Measurements from ENCODE around the gene APRT.
"Not testable (repeated sequence)": the region's sequence is repeated elsewhere in the genome, so short reads cannot be mapped to it uniquely, and the experiment has no call there.

APRT gene

DNA sequence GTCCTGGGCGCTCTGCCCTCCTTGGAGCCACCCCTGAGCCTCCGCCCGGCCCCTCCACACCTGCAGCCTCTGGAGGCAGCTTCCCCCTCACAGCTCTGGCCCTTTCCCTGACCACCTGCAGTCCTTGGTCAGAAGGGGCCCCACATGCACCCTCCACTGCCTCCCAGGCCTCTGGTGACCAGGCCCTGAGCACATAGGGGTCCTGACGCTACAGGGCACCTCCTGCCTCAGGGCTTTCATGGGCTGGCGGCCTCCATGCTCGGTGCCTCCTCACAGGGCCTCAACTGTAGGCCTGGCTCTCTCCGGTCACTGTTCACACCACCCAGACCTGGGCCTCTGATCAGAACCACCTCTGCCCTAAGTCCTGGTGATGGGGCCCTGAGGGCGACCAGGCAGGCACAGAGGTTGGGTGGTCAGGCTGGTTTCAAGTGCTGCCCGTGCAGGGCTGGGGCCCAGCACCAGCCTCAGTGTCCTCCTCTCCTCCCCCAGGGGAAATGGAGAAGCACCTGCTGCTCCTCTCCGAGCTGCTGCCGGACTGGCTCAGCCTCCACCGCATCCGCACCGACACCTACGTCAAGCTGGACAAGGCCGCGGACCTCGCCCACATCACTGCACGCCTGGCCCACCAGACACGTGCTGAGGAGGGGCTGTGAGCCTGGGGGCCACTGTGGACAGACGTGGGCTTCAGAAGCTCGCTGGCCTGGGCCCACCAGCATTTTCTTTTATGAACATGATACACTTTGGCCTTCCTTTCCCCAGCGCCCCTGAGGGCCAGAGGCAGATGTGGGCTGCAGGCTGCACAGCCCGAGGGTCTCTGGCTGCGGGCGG is 3.9 kb downstream of the APRT start:
- no peak for DNase-seq (ENCODE audit: low read depth)

DNA sequence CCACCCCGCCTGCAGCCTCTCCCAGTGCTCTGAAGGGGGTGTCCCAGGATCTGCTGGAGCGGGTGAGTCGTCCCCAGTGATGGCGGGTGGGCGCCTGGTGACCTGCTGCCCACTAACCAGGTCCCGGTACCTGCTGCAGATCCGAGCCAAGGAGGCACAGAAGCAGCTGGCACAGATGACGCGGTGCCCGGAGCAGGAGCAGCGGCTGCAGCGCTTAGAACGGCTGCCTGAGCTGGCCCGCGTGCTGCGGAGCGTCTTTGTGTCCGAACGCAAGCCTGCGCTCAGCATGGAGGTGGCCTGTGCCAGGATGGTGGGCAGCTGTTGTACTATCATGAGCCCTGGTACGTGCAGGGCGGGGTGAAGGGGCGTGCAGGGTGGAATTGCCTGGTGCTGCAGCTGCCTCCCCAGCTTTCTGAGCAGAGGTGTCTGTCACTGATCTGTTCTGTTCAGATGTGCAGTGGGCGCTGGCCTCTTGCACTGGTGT is 4.5 kb downstream of the APRT start:
- no peak for DNase-seq (ENCODE audit: low read depth)

DNA sequence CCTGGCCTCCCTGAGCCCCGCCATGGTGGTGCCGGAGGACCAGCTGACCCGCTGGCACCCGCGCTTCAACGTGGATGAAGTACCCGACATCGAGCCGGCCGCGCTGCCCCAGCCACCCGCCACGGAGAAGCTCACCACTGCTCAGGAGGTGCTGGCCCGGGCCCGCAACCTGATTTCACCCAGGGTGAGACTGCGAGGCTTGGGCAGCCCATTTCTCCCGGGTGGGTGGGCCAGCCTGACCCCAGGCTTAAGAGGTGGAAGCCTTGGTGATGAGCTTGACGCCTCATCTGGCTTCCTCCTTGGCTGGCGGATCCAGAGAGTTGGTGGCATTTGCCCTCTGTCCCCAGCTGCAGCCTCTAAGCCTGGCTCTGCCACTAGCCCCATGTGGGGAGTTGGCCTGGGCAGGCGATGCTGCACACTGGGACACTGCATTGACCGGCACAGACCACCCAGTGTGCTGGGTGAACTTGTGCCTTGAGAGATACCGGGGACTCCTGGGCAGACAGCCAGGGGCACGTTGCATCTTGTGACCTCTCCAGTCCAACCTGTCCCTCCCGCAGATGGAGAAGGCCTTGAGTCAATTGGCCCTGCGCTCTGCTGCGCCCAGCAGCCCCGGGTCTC is 5.1 kb downstream of the APRT start:
- no peak for DNase-seq (ENCODE audit: low read depth)

DNA sequence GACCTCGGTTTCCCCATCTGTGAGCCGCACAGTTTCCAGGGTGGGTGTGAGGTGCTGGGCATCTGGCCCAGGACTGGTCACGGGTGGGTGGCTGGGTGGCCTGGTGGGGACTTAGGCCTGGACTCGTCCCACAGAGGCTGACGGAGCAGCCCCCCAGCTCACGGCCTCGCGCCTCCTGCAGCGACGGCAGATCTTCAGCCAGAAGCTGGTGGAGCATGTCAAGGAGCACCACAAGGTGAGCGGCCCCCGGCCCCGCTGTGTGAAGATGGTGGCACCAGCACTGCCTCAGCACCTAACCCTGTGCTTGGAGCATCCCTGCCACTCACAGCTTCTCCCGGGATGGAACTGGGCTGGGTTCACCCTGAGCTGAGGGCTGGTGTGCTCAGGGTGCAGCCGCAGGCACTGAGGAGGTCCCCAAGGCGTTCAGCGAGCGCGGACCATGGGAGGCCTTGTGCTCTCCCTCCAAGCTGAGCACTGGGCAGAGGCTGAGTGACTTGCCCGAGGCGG is 5.8 kb downstream of the APRT start:
- DNase-seq (ENCODE audit: low read depth), result no peak

DNA sequence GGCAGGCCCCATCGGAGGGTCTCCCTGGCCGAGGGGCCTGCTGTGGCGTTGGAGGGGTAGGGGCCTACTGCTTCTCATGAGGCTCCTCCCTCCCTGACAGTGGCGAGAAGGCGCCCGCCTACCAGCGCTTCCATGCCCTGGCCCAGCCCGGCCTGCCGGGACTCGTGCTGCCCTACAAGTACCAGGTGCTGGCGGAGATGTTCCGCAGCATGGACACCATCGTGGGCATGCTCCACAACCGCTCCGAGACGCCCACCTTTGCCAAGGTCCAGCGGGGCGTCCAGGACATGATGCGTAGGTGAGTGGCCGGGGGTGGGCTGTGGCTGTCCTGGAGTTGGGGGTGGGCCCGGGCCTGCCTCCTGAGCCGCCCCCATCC is 6.4 kb downstream of the APRT start:
- DNase-seq (ENCODE audit: low read depth), result no peak

DNA sequence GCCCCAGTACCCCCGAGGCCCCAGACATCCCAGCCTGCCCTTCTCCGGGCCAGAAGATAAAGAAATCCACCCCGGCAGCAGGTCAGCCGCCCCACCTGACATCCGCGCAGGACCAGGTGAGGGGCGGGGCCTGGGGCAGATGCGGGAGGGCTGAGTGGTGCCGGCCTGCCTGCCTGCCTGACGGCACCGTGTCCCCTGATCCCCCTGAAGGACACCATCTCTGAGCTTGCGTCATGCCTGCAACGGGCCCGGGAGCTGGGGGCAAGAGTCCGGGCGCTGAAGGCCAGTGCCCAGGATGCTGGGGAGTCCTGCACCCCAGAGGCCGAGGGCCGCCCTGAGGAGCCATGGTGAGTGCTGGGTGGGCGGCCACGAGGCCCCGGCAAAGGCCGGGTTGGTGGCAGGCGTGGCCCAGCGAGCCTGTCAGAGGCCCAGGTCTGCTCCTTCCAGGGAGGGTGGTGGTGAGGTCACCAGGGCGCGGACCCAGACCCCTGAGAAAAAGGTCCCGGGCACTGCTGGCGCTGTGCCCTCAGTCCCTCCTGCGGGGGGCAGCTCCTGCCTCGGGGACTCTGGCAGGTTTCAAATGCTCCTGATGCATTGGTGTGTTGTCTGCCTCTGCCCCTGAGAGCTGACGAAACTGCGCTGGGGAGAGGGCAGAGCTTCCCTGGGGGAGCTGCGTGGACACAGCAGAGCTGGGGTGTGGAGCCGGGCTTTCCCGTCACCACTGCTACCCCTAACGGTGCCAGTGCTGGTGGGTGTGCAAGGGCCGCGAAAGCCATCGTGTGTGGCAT is 7.0 kb downstream of the APRT start:
- DNase-seq (ENCODE audit: low read depth), result no peak

DNA sequence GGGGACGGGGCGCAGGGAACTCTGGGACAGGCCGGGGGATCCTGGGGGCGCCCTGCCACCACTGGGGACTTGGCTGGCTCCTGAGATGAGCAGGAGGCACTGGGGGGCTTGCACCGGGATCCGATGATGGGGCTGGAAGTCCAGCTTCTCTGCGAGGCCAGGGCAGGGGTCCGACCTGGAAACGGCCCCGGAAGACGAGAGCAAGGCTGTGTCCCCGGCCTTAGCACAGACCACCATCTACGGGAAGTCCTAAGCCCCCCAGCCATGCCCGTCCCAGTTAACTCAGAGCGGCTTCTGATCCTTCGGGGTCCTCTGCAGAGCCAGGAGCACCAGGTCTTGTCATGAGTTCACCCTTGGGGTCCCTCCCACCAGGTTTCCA is 7.6 kb downstream of the APRT start:
- DNase-seq (ENCODE audit: low read depth), result no peak

DNA sequence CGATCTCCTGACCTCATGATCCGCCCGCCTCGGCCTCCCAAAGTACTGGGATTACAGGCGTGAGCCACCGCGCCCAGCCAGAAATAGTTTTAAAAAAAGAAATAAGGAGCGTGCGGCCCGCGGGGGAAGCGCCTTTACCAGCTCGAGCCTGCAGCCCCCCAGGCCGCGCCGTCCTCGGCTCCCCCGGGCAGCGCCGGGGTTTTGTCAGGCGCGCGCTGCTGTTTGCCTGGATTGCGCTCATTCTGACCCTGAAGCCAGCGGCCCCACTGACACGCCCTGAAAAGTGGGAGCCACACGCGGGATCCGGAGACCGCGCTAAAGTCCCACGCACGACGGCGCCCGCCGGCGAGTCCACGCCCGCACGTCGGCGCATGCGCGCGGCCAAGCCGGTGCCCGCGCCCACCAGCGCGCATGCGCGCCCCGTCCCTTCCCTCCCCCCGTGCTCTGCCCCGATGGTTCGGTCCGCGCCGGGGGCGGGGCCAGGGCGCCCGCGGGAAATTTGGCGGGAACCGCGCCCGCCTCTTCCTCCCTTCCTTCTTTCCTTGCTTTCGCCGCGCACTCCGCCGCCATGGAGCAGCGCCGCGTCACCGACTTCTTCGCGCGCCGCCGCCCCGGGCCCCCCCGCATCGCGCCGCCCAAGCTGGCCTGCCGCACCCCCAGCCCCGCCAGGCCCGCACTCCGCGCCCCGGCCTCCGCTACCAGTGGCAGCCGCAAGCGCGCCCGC is 8.3 kb downstream of the APRT start, which contains the start of gene CDT1:
TSS of gene CDT1 (plus strand) at position 526 of the 724 bp plus-strand sequence. CDS start at position 569, 43 bp downstream.
- DNase-seq (ENCODE audit: low read depth), result peak; percentile 84

DNA sequence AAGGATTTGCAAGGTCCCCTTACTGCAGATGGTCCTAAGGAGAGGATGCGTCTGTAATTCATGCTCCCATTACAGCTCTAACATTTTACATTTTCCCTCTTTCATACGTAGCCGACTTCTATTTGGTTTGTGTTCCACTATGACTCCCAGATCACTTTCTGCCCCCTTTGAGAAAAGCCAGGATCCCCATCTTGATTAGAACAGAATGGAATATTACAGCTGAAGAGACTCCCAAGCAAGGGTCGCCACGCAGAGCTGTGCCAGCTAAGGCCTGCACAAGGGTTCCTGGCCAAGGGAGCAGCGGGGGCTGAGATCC is 11.5 kb downstream of the APRT start:
- no peak for DNase-seq (ENCODE audit: low read depth)

DNA sequence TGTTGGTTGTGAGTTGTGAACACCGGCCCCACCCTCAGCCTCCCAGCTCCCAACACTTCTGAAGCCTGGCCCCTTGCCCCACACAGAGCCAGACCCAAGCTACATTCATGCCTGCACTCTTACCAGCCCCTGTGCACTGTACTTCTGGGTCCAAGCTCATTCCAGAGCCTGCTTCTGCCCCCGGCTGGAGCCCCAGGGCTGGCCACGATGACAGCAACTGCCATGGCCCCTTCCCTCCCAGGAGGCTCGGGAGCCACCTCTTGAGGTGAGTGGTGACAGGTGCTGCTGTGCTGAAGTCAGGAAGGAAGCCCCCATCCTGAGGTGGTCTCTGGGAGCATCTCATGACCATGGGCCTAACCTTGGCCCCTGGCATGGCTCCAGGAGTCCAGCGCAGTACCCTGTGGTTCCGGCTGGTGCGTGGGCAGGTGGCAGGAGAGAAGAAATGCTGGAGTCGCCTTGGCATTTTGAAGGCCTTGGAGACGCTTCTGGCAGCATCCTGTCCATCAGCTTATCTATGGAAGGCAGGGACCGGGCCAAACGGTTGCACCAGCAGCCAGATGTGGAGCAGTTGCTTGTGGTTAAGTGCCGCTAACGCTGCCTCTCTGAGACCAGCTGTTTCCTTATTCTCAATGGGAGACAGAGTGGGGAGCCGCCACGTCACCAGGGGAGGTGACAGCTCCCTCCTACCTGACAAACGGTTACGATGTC is 12.0 kb downstream of the APRT start:
- no peak for DNase-seq (ENCODE audit: low read depth)

DNA sequence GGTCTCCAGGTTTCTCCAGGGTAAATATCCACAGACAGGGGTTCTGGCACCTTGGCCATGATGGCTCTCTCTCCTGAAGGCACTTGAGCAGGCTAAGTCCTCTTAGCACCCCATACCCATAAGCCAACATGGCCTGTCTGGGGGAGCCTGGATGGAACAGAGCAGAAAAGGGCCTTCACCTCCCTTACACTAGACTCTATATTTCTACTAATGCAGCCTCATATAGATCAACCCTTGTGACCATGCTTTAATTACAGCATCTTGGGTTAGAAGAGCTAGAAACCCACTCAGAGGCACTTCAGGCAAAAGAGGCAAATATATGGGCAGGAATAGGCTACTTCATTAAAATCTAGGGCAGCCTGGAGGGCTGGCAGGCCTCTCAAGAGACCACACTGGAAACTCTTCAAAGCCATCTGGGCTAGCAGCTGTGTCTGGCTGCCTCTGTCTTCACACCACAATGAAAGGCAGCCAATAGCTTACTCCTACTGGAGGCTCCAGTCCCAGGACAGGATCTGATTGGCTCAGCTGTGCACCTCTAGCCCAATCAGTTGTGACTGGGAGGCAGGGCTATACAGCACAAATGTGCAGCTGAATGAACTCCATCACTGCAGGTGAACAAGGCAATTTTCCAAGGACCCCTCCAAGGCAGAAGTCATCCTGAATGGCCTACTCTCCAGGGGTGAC is 12.8 kb downstream of the APRT start:
- no peak for DNase-seq (ENCODE audit: low read depth)

DNA sequence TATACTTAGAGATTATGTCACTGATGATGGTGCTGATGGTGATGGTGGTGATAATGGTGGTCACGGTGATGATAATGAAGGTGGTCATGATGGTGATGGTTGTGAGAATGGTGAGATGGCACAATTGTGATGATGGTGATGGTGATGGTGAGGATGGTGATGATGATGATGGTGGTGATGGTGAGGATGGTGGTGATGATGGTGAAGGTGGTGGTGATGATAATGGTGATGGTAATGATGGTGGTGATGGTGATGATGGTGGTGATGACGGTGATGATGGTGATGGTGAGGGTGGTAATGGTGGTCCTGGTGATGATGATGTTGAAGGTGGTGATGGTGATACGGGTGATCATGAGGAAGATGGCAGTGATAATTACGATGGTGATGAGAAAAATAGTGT is 13.7 kb downstream of the APRT start:
- no peak for DNase-seq (ENCODE audit: low read depth)

DNA sequence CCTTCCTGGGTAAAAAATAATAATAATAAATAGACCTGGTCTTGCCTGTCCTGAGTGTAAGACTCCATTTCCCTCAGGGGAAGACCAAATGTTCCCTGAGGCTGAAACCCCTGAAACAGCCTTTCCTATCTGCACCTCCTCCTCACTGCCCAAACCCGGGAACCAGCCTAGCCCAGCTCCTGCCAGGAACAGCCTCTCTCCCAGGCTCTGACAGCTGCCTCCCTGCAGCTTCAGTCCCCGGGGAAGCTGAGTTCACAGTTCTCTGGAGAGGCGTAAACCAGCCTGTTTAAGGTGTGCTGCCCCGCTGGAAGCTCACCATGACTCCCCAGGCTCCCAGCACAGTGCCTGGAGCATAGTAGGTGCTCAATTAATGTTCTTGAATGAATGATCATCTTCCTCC is 15.4 kb downstream of the APRT start:
- DNase-seq (ENCODE audit: low read depth), result no peak

DNA sequence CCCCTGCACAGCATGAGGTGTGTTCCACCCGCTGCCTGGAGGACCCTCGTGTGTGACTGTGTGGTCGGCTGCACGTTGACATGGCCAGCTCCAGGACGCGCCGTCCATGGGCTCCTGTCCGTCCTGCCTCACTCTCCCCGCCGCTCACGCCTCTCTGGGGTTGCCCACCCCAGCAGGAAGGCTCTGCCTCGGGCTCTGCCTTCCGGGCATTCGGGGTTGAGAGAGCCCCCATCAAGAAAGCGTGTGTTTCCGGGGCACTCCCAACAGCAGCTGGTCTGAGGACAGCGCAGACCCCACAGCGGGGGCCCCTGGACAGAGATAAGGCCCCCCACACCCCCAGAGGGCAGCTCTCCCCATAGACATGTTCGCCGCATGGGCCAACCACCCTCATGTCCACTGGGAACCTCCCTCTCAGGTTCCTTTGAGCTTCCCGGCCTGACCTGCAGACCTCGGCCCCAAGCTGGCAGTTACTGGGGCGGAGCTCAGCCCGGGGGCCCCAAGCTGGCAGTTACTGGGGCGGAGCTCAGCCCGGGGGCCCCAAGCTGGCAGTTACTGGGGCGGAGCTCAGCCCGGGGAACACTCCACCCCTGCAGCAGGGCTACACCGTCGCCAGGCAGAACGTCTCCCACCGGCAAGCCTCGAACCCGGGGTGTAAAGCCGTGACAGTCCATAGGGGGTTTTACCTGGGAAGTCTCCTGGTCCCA is 18.3 kb downstream of the APRT start:
- no peak for DNase-seq (ENCODE audit: low read depth)

DNA sequence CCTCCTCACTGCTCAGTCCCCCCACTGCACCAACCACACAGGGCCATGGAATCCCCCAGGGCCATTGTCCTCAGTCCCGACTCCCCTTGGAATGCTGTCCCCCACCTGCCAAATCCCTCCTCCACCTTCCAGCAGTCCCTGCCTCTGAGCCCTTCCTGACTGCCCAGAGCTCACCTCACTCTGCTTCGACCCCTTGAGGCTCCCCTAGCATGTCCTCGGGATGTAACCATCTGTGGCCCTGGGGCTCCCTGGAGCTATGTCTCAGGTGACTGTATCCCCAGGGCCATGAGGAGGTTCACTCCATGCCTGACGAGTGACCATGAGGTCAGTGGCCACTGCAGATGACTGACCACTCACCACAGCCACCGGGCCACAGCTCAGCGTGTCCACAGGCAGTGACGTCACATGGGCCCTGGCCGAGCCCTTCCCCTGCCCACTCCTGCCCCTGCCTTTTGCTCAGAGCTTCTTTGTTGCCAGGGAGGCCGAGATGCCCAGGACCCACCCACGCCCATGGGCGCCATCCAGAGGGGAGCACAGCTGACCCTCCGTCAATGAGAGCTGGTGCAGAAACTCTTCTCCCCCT is 19.0 kb downstream of the APRT start:
- DNase-seq (ENCODE audit: low read depth), result no peak

DNA sequence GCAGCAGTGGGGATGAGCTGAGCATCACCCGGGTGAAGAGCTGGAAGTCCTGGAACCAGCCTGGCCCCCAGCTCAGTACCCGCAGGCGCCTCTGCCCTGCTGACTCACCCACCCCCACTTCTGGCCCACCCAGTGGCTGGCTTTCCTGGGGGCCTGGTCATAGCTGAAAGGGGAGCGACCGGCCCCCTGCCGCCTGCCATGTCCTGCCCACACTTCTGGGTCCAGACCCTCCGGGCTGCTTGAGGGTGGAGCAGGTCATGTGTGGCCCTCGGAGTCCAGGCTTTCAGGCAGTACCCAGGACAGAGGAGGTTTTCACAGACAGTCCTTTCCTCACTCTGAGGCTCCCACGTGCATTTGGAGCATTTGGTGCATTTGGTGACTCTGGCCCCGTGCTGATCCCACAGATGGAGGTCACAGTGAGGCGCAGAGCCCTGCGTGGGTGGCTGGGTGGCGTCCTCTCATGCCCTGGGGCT is 19.6 kb downstream of the APRT start:
- DNase-seq (ENCODE audit: low read depth), result no peak

DNA sequence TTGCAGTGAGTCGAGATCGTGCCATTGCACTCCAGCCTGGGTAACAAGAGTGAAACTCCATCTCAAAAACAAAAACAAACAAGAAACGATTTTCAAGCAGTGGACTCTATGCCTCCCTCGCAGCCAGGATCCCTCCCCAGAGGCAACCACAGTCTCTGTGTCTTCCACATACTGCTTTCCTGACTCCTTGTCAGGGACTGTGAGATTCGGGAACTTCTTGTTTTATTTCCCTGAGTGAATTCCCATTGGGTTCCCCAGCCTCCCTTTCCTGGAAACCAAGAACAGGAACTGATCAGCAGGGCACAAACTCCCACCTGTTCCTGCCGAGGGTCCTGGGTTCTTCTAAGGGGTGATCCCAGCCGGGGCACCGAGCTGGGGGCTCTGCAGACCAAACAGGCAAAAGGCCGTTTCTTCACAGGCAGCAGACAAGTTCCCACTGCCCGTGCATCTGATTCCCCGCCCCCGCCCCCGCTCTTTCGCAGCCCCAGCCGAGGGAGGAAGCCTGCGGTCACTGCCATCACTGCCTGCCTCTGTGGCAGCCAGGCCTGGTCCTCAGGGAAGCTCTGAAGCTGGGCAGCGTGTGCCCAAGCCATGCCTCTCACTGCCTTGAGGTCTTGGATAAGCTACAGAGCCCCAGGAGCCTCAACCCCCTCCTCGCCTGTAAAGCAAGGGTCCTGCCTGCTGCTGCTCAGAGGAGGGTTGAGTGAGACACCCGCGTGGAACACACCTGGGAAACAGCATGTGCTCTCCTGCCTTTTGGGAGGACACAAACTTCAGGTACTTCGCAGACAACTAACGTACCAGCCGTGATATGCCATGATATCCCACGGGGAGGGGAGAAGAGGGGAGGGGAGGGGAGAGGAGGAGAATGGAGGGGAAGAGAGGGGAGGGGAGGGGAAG is 21.2 kb downstream of the APRT start:
- peak; percentile 50 for DNase-seq (ENCODE audit: low read depth)

DNA sequence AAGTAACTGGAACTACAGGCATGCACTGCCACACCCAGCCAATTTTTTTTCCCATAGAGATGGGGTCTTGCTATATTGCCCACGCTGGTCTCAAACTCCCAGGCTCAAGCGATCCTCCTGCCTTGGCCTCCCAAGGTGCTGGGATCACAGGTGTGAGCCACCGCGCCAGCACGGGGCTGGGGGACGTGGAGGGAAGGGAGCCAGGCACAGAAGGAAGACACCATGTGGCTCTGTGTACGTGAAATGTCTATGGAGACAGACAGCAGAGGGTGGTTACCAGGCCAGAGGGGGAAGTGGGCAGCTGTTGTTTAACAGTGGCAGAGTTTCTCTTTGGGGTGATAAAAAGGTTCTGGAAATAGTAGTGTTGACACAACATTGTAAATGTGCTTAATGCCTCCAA is 22.1 kb downstream of the APRT start:
- DNase-seq (ENCODE audit: low read depth), result no peak

DNA sequence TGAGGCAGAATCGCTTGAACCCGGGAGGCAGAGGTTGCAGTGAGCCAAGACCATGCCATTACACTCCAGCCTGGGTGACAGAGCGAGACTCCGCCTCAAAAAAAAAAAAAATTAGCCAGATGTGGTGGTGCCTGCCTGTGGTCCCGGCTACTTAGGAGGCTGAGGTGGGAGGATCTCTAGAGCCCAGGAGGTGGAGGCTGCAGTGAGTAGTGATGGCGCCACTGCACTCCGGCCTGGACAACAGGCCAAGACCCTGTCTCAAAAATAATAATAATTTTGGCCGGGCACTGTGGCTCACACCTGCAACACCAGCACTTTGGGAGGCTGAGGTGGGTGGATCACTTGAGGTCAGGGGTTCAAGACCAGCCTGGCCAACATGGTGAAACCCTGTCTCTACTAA is 23.0 kb downstream of the APRT start:
- DNase-seq (ENCODE audit: low read depth), result not testable (repeated sequence)
